Bronchial epithelial cell (primary cell): ENCODE measurements around the gene SEMA4C. TPM values are rescaled to one million over a fixed set of nuclear protein-coding genes. Genes with fewer than 3 reads are reported as not detected.

ENCODE experiments used
- DNase-seq: peaks from one replicate; pipeline ENCODE4 v3.0.0-alpha.2; 2010; ENCODE audit warnings: low read depth
- FAIRE-seq: peaks from 2 replicates; lab custom pipeline; 2011; peaks lifted over from hg19 to GRCh38; lab: Jason Lieb, UNC
- H3K27me3 ChIP-seq: 2 replicates; pipeline ENCODE4 v1.5.1; 2011; ENCODE audit warnings: low read length; ENCODE audit not compliant: control insufficient read depth, insufficient read depth
- H3K36me3 ChIP-seq: 2 replicates; pipeline ENCODE4 v1.5.1; 2011; ENCODE audit warnings: low read length; ENCODE audit not compliant: control insufficient read depth, insufficient read depth
- H3K4me3 ChIP-seq: 2 replicates; pipeline ENCODE4 v1.5.1; 2011; ENCODE audit warnings: mild to moderate bottlenecking, low read depth, low read length, control low read depth
- CTCF ChIP-seq: IDR thresholded peaks from 2 replicates; pipeline ENCODE4 v1.5.1; 2011; ENCODE audit warnings: mild to moderate bottlenecking, moderate library complexity, low read length, control low read depth, inconsistent platforms; ENCODE audit not compliant: insufficient read depth, severe bottlenecking
- total RNA-seq: library from RNA; depleted of rRNA; stranded (reverse); fragments of >200 nt; gene quantifications from 2 replicates; pipeline ENCODE4 v1.2.1, GENCODE V29; 2014

The SEMA4C gene
- total RNA-seq, 1 donor from 2014 or later = 8.2 TPM

- FAIRE-seq (no peak), DNase-seq (no peak)
- no peak for TF ChIP-seq CTCF
- Histone ChIP-seq H3K4me3 (no peak overlapping the region), H3K36me3 (no peaks in the 10 kb centered on the region), H3K27me3 (no peaks in the 10 kb centered on the region)
These were observed 7.2 kb upstream of the SEMA4C start for GRCh38 chr2:96877042-96877451.

- DNase-seq (no peak), FAIRE-seq (no peak)
- H3K36me3 ChIP-seq = no peaks in the 10 kb centered on the region
These were observed 6.6 kb upstream of the SEMA4C start for GRCh38 chr2:96876269-96877041.

GRCh38 chr2:96875498-96876268, 5.8 kb upstream of the SEMA4C start:
- H3K4me3 ChIP-seq = no peak overlapping the region
- FAIRE-seq = no peak
- H3K27me3 ChIP-seq = no peaks in the 10 kb centered on the region
- no peak for DNase-seq
- no peaks in the 10 kb centered on the region for H3K36me3 ChIP-seq
- no peak for TF ChIP-seq CTCF

More at GRCh38 chr2:96876269-96877041, 6.6 kb upstream of the SEMA4C start:
- TF ChIP-seq CTCF = no peak
- H3K4me3 ChIP-seq = no peak overlapping the region
- H3K27me3 ChIP-seq = no peaks in the 10 kb centered on the region

GRCh38 chr2:96874198-96874831, 4.4 kb upstream of the SEMA4C start:
- Histone ChIP-seq H3K4me3 (no peak overlapping the region), H3K36me3 (no peaks in the 10 kb centered on the region), H3K27me3 (no peaks in the 10 kb centered on the region)
- FAIRE-seq = no peak
- TF ChIP-seq CTCF = no peak
- DNase-seq = peak; percentile 55

- no peaks in the 10 kb centered on the region for H3K27me3 ChIP-seq
- TF ChIP-seq CTCF = no peak
- H3K36me3 ChIP-seq = no peaks in the 10 kb centered on the region
- no peak for DNase-seq
- FAIRE-seq = no peak
- no peak overlapping the region for H3K4me3 ChIP-seq
These were observed 3.8 kb upstream of the SEMA4C start for GRCh38 chr2:96873651-96874096.
